ENCODE results near the gene MSANTD2.

DNA sequence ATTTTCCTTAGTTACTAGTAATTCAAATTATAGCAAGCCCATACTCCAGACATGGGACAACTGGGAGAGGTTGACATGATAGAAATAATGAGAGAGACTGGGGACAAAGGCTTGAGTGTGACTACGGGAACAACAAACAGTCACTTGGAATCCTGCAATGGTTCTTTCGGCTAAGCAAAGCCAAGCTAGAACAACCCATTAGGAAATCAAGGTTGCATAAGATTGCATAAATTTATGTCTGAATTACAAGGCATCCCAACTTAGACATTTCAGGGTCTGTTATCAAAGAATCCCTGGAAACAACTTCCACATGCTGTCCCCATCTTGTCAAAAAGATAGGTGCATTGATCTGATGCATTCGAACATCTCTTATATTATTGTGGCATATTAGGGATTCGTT lies 70.6 kb downstream of the MSANTD2 start:
- TF ChIP-seq, protein P1, sequence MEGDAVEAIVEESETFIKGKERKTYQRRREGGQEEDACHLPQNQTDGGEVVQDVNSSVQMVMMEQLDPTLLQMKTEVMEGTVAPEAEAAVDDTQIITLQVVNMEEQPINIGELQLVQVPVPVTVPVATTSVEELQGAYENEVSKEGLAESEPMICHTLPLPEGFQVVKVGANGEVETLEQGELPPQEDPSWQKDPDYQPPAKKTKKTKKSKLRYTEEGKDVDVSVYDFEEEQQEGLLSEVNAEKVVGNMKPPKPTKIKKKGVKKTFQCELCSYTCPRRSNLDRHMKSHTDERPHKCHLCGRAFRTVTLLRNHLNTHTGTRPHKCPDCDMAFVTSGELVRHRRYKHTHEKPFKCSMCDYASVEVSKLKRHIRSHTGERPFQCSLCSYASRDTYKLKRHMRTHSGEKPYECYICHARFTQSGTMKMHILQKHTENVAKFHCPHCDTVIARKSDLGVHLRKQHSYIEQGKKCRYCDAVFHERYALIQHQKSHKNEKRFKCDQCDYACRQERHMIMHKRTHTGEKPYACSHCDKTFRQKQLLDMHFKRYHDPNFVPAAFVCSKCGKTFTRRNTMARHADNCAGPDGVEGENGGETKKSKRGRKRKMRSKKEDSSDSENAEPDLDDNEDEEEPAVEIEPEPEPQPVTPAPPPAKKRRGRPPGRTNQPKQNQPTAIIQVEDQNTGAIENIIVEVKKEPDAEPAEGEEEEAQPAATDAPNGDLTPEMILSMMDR (conservative IDR thresholded peaks at IDR 0.05), result no peak
- no peak for TF ChIP-seq ZFX (IDR thresholded peaks at IDR 0.05)
